ENCODE data around the gene GEMIN5. TPM values are rescaled to one million over a fixed set of nuclear protein-coding genes. Genes with fewer than 3 reads are reported as not detected.

The GEMIN5 gene
- total and polyA plus RNA-seq, 2 of the 13 experiments (the other 11 are each of a cell fraction or from before 2014, with no cell fraction given) = 6.6 to 28.6 TPM

DNA sequence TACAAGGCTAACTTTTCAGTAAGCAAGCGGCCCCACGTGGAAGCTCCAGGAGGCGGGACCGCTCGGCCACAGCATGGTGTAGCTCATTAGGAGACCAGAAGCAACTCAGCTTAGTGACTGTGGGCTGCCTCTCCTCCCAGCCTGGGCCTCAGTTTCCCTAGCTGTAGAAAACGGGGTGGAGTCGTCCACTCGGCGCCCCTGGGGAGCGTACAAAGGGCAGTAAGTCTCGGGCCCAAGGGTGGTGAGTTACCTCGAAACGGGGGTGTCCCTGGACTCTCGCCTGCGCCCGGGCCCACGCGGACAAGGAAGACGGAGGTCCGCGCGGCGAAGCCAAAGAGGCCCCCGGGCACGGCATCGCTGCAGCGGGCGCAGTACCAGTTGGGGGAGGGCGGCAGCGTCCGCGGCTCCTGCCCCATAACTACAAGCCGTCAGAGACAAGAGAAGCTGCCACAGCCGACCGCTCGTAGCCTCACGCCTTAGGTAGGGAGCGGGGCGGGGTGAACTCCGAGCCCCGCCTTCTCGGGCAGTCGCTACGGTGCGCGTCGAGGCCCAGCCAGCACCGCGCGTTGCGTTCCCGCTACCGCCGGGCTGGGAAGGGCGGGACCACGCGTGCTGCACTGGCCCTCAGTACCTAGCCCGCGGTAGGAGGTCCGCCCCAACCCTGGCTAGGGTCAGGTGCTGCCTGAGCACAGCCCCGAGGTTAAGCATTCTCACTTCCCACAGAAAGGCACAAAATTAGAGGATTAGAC lies at the start of gene GEMIN5 (continued):
- TF ChIP-seq ELK4 (CRISPR knock-in tag; IDR thresholded peaks at IDR 0.05; ENCODE audit: borderline replicate concordance) (no peak), SRSF4 (IDR thresholded peaks at IDR 0.05; ENCODE audit: low read depth, low read length, poor library complexity, severe bottlenecking) (no peak), RFXANK (CRISPR knock-in tag; IDR thresholded peaks at IDR 0.05) (no peak), GMEB2 (CRISPR knock-in tag; IDR thresholded peaks at IDR 0.05; ENCODE audit: low read depth) (no peak), HOXA9 (CRISPR knock-in tag; IDR thresholded peaks at IDR 0.05; ENCODE audit: borderline replicate concordance) (peak; percentile 63), MXD4 (CRISPR knock-in tag; IDR thresholded peaks at IDR 0.05) (peak; percentile 81), ZMAT3 (CRISPR knock-in tag; conservative IDR thresholded peaks at IDR 0.05) (no peak; the same call in 1 of the 2 replicates), SMARCE1 (IDR thresholded peaks at IDR 0.05; ENCODE audit: borderline replicate concordance) (no peak), SRSF1 (optimal IDR thresholded peaks at IDR 0.05; ENCODE audit: low read depth, low read length) (no peak), KDM5B (CRISPR knock-in tag; IDR thresholded peaks at IDR 0.05; ENCODE audit: borderline replicate concordance) (peak; percentile 87), NONO (IDR thresholded peaks at IDR 0.05) (no peak), NONO (CRISPR knock-in tag; conservative IDR thresholded peaks at IDR 0.05) (peak; percentile 95), ZNF567 (CRISPR knock-in tag; IDR thresholded peaks at IDR 0.05; ENCODE audit: borderline replicate concordance) (peak; percentile 91; the same call in 1 of the 2 replicates), RFX3 (CRISPR knock-in tag; IDR thresholded peaks at IDR 0.05) (no peak), CHCHD3 (CRISPR knock-in tag; IDR thresholded peaks at IDR 0.05) (no peak), ZNF713 (CRISPR knock-in tag; IDR thresholded peaks at IDR 0.05) (no peak), ZNF670 (CRISPR knock-in tag; IDR thresholded peaks at IDR 0.05; ENCODE audit: borderline replicate concordance) (peak; percentile 90), FOXK2 (IDR thresholded peaks at IDR 0.05) (no peak), ZNF350 (CRISPR knock-in tag; IDR thresholded peaks at IDR 0.05; ENCODE audit: borderline replicate concordance, low read depth) (peak; percentile 93), SP1 (IDR thresholded peaks at IDR 0.05) (no peak), SP1 (CRISPR knock-in tag; IDR thresholded peaks at IDR 0.05) (peak; percentile 94), ZNF792 (CRISPR knock-in tag; IDR thresholded peaks at IDR 0.05) (peak; percentile 96), IRF2 (CRISPR knock-in tag; IDR thresholded peaks at IDR 0.05) (peak; percentile 90), TAF1 (CRISPR knock-in tag; IDR thresholded peaks at IDR 0.05) (peak; percentile 87), SYNCRIP (IDR thresholded peaks at IDR 0.05; ENCODE audit: insufficient read depth, low read depth, low read length) (no peak), ZNF138 (CRISPR knock-in tag; IDR thresholded peaks at IDR 0.05; ENCODE audit: low read depth) (0 out of 2 replicates have a peak, but pooled peaks have one; percentile 82)
- TF ChIP-seq, protein P1, sequence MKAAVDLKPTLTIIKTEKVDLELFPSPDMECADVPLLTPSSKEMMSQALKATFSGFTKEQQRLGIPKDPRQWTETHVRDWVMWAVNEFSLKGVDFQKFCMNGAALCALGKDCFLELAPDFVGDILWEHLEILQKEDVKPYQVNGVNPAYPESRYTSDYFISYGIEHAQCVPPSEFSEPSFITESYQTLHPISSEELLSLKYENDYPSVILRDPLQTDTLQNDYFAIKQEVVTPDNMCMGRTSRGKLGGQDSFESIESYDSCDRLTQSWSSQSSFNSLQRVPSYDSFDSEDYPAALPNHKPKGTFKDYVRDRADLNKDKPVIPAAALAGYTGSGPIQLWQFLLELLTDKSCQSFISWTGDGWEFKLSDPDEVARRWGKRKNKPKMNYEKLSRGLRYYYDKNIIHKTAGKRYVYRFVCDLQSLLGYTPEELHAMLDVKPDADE (CRISPR knock-in tag; IDR thresholded peaks at IDR 0.05) = 0 out of 2 replicates have a peak, but pooled peaks have one; percentile 55
- TF ChIP-seq, protein P2, sequence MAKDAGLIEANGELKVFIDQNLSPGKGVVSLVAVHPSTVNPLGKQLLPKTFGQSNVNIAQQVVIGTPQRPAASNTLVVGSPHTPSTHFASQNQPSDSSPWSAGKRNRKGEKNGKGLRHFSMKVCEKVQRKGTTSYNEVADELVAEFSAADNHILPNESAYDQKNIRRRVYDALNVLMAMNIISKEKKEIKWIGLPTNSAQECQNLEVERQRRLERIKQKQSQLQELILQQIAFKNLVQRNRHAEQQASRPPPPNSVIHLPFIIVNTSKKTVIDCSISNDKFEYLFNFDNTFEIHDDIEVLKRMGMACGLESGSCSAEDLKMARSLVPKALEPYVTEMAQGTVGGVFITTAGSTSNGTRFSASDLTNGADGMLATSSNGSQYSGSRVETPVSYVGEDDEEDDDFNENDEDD (CRISPR knock-in tag; IDR thresholded peaks at IDR 0.05; ENCODE audit: borderline replicate concordance) = peak; percentile 95

Data from HepG2 (cell line).